GM23248 (cell line): ENCODE results near the gene UBE2G1.

Source experiments
- EZH2 ChIP-seq: fragments of 200-600 bp; sonication (generic); IDR thresholded peaks from 2 replicates; pipeline ENCODE4 v1.6.1; 2018; ENCODE audit warnings: antibody characterized with exemption, mild to moderate bottlenecking; ENCODE audit not compliant: insufficient read depth, poor library complexity, severe bottlenecking
- EZH2phosphoT487 ChIP-seq: fragments of 200-600 bp; sonication (generic); IDR thresholded peaks from 2 replicates; pipeline ENCODE4 v1.6.1; 2018; ENCODE audit warnings: antibody characterized with exemption, moderate library complexity, mild to moderate bottlenecking, low read depth; ENCODE audit not compliant: insufficient read depth

DNA sequence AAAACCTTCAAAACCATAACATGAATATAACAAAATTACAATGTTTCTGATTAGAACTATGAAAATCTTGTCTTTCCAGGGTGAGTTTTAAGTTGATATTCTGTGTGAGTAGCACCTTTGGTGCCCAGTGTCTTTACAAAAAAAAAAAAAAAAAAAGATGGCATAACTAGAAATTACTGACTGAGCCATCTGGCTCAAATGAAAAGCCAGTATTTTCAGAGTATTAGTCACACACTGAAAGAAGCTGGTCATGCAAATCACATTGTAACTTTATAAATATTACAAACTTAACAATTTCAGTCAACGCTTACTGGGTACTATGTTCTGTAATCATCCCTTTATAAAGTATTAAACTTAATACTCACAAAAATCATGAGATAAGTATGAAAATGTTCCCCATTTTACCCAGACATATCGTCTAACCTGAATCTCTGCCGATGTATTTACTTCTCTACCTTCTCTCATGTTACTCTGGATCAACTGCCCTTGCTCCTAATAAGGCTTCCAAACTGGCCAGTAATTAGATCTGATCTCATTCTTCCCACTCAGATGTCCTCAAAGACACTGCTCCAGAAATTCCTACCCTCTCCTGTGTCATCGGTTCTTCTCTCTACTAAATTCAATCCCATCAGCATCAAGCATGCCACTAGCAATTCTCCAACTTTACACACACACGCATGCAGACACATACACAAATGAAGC, 25.4 kb downstream of the UBE2G1 start:
- TF ChIP-seq EZH2, result no peak
- no peak for TF ChIP-seq EZH2phosphoT487
